HG02970 (cell line): ENCODE results near the gene MEN1.
"Not testable (repeated sequence)": the region's sequence is repeated elsewhere in the genome, so short reads cannot be mapped to it uniquely, and the experiment has no call there.

Experiments used
- ATAC-seq: cut with Tn5 transposase; IDR thresholded peaks from one replicate; pipeline ENCODE4 v1.9.1; 2021; ENCODE audit warnings: mild to moderate bottlenecking, moderate library complexity, moderate number of reproducible peaks; ENCODE audit not compliant: unreplicated experiment, low FRiP score

Gene MEN1

DNA sequence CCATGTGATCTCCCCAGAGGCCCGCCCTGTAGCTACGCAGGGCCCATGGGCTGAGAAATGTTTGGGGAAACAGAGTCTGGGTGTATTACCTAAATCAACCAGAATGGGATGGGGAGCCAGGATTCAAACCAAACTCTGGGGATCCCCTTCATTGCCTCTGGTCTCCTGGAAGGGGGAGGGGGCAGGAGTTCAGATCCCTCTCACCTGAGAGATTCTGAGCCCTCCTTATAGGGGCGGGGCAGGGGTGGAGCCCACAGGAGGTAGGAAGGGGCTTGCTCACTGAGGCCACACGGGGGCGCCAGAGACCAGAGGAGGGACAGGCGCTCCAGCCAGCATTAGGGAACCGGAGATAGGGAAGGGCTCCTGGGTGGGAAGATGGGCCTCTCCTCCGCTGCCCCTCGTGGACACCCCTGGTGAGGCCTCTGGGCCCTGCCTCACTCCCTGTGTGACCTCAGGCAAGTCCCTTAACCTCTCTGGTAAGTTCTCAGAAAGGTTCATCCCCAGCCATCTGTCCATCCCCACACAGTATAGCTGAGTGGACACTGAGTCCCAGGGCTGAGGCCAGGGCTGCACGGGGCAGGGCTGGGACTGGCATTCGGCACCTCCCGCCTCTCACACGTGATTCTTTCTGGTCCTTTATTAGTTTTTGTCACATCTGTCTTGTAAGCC is 36.8 kb upstream of the MEN1 start:
- ATAC-seq: no peak

- ATAC-seq: not testable (repeated sequence)
These were observed 35.4 kb upstream of the MEN1 start for GRCh38 chr11:64845776-64846129.

GRCh38 chr11:64845129-64845775 is 34.9 kb upstream of the MEN1 start:
- ATAC-seq: no peak

GRCh38 chr11:64844330-64845128 is 34.2 kb upstream of the MEN1 start, which contains the start of gene CDC42BPG:
Gene CDC42BPG, minus strand, starts transcription at chr11:64844653. Its CDS starts 84 bp downstream, at chr11:64844569.
- no peak for ATAC-seq

DNA sequence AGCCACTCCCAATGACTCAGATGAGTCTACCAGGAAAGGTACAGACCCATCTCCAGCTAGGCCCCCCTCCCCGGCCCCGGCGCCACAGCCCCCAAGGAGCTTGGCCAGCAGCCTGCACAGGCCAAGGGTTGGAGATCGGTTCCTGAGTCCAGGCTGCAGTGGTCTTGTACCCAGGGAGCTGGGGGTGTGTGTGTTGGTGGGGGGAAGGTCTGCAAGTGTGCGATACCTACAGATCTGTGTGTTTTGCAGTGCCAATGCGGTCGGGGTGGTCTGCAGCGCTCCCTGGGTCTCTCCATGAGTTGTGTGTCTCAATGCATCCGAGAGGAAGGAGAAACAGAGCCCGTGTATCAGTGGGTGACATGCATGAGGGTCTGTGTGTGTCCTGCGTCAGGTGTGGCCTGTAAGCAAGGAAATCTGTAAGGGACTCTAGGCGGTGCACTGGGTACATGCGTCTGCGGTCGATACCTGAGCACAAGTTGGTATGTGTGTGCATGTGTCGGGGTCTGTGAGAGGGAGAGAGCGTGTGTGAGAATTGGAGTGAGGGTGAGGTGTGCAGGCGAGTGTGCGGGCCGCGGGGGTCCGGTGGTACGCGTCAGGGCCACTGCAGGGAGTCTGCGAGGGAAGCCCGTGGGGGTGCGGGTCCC is 33.5 kb upstream of the MEN1 start:
- ATAC-seq: no peak

- ATAC-seq: no peak
These were observed 32.7 kb upstream of the MEN1 start for GRCh38 chr11:64842851-64843685.

- no peak for ATAC-seq
These were observed 32.0 kb upstream of the MEN1 start for GRCh38 chr11:64842366-64842759.

DNA sequence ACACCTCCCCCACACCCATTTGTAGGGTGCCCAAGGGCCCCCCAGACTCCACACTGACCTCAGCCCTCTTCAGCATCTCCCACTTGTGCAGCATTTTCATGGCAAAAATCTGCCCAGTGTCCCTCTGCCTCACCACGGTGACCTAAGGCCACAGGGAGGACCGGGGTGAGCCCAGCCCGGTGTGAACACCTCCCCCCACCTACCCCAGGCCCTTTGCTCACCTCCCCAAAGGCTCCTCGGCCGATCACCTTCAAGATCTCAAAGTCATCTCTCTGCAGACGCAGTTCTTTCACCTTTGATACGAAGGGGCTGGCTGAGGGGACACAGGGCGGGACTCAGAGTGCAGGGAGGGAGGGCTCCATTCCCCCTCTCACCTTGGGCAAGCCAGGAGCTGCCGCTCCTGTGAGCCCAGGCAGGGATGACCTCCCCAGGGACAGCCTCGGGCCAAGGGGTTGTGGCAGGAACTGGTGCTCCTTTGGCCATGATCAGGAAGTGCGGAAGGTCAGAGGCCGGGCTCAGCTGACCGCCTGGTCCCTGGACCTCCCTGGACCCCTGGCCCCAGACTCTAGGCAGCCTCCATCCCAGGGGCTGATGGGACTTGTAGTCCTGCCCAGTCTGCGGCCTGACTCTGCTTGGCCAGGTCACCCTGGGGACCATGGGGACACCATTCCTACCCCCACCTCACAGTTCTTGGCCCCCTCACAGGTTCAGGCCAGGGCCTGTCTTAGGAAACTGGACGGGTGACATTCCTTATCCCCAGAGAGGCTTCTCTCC is 31.4 kb upstream of the MEN1 start:
- no peak for ATAC-seq

DNA sequence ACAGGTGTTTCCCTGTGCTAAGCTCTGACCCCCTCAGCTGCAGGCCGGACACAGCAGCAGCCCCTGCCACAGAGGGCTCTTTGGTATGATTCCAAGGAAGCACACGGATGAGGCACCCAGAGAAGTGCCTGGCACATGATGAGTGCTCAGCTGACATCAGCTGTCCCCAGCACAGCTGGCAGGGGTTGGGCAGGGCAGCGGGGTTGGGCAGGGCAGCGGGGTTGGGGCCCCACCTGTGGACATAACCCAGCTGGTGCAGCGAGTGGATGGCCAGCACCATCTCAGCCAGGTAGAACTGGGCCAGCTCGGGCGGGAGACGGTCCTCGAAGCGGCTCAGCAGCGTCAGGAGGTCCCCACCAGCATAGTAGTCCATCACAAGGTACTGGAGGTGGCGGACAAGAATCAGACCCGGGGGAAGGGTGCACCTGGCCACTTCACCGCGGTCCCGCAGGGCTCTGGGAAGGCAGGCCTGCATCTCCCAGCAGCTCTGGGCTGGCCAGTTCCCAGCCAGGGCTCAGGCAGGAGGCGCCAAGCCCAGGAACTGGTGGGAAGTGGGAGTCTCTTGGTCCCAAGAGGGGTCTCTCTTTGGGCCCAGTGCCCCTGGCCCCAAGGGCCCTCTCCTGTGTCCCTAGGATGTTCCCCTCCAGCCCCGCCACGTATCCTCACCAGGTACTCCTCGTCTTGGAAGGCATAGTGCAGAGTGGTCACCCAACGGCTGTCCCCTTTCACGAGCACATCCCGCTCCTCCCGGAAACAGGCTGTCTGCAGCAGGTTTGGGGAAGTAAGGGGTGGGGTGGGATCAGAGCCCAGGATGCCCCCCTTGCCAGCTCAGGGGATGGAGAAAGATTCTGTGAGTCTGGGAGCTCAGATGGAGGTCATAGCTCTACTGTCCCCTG is 29.8 kb upstream of the MEN1 start:
- no peak for ATAC-seq

DNA sequence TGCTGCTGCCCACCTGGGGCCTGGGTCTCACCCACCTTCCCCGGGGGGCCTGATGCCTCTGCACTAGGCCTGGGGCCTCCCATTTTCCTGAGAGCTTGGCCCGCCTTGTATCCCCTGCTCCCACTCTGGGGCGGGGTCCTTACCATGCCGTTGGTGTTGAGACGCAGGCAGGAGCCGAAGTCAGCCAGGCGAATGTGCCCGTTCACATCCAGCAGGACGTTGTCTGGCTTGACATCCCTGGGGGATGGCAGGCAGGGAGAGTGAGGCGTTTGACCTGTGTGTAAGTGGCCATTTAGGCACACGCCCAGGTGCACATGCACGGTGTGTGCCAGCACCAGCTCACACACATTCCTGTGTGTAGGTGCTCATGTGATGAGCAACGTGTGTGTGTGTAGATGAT is 29.0 kb upstream of the MEN1 start:
- ATAC-seq: no peak

DNA sequence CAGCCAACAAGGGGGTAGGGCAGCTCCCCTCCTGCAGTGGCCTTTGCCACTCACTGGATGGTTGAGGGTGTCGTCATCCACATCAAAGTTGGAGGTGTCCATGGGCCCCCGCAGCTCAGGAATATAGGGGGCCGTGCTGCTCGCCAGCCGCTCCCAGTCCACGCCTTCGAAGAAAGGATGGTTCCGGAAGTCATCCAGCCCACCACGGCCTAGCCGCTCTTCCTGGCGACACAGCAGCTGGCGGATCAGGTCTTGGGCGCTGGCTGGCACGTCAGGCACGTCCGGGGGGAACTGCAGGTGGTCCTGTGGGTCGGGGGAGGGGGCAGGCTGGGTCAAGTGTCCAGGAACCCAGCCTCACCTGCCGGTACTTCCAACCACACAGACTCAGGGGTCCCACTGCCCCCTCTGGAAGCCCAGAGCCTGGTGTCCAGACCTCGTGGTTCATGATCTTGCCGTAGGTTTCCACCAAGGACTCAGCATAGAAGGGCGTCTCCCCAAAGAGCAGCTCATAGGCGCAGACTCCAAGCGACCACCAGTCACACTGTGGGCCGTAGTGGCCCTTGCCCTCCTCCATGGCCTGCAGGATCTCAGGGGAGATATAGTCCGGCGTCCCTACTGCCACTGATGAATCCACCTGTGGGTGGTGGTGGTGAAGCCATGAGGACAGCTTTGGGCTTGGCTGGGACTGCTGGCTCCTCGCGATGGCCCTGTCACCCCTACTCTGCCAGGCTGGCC is 28.4 kb upstream of the MEN1 start:
- no peak for ATAC-seq

DNA sequence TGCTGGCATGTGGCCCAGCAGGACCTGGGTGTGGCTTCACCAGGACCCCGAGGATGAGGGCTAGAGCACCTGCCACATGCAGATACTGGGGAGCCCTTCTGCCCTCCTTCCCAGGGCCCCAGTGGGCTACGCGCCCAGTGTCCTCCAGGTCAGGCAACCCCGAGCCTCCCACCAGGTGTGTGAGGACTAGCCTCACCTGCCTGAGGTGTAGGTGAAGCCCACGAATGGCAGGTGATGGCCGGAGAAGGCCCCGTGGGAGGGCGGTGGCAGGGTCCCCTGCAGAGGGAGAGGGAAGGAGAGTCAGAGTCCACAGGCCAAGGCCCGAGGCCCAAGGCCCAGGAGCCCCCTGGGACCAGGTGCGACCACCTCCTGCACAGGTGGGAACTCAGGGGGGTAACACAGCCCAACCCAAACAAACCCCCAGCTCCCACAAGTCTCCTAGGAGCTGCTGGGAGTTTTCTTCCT is 27.6 kb upstream of the MEN1 start:
- no peak for ATAC-seq

DNA sequence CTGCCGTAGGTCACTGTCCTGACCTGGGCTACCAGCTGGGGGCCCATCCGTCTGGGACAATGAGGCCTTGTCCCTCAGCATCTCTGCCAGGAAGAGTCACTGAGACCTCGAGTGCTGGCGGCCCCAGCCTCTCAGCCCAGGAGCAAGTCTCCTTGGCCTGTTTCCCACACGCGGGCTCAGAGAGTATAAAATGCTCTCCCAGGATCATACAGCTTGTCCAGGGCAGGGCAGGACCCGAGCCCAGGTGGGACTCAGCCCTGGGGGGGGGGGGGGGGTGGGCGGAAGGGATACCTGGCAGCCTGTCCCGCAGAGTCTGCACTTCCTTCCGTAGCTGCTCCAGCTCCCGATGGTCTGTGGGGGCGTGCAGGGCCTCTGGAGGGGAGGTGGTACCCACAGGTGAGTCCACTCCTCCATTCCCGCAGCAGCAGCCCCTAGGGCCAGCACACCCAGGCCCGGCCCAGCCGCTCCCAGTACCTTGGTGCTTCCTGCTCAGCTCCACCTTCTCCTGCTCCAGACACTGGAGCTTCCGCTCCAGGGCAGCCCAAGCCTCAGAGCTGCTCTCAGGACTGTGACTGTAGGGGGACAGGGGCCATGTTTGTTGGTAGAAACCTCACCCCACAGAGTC is 26.2 kb upstream of the MEN1 start:
- ATAC-seq: no peak

- no peak for ATAC-seq
These were observed 25.5 kb upstream of the MEN1 start for GRCh38 chr11:64835616-64836447.

GRCh38 chr11:64834723-64835615 is 24.6 kb upstream of the MEN1 start:
- ATAC-seq: no peak
